K562 (cell line): ENCODE data around the gene SEMA6C. TPM values are rescaled to one million over a fixed set of nuclear protein-coding genes. Genes with fewer than 3 reads are reported as not detected.

Experiments used
- ATAC-seq: fragments of 200-7000 bp; cut with Tn5 transposase; 3 replicates; pipeline ENCODE4 v1.9.1; 2020; ENCODE audit warnings: moderate library complexity
- BruUV-seq: library from RNA; stranded (reverse); fragments of 400-500 nt; replicated peaks from 2 replicates; lab custom pipeline; 2021; lab: Mats Ljungman, UMichigan
- CTCF ChIA-PET: fragments of 300-600 bp; formaldehyde crosslinking; extraction: SDS; loops from one replicate; lab custom pipeline; 2021; ENCODE audit warnings: low intra/inter-chr PET ratio; lab: Yijun Ruan, JAX
- POLR2A ChIA-PET: fragments of 300-600, 350-650 bp; sonication (Branson Sonifier 250); formaldehyde crosslinking; extraction: SDS; loops from one replicate; lab custom pipeline; 2021; ENCODE audit warnings: antibody characterized with exemption, inconsistent platforms; lab: Yijun Ruan, JAX
- DNase-seq, 4 experiments: peaks; one replicate each; pipeline versions ENCODE4 v3.0.0 to v3.0.0-alpha.2; 2011 to 2018; ENCODE audit warnings: low spot score in 3 of 4, mixed read lengths in 3 of 4; ENCODE audit errors: extremely low read depth in 1 of 4
- FAIRE-seq: peaks from 2 replicates; lab custom pipeline; 2011; peaks lifted over from hg19 to GRCh38; lab: Jason Lieb, UNC
- H2AFZ ChIP-seq: 2 replicates; pipeline ENCODE4 v1.6.0; 2011; ENCODE audit warnings: low read depth, low read length, control low read depth, inconsistent platforms
- H3K27ac ChIP-seq: fragments of 200-600 bp; 3 replicates; pipeline ENCODE4 v1.8.0; 2011; ENCODE audit warnings: low read depth, mild to moderate bottlenecking, control low read depth, inconsistent platforms, low read length, moderate library complexity, mixed read lengths; ENCODE audit errors: extremely low read depth
- H3K27me3 ChIP-seq, 2 experiments: fragments of 300-600 bp in 1 of 2; 2 replicates in 1 of 2; 3 replicates in 1 of 2; pipeline versions ENCODE4 v1.6.0 to v1.8.0; 2011; ENCODE audit warnings: inconsistent platforms in 2 of 2, low read length in 2 of 2, mild to moderate bottlenecking in 1 of 2, mixed read lengths in 1 of 2, moderate library complexity in 1 of 2; ENCODE audit not compliant: control insufficient read depth in 2 of 2, insufficient read depth in 2 of 2
- H3K36me3 ChIP-seq: fragments of 300-600 bp; 3 replicates; pipeline ENCODE4 v1.8.0; 2011; ENCODE audit warnings: mild to moderate bottlenecking, low read length, inconsistent platforms; ENCODE audit not compliant: control insufficient read depth, insufficient read depth
- H3K4me1 ChIP-seq, 2 experiments: fragments of 200-600 bp in 1 of 2; replicated peaks in 1 of 2; 2 replicates in 1 of 2; 3 replicates in 1 of 2; pipeline versions ENCODE4 v1.5.1 to v1.8.0; 2011; ENCODE audit warnings: inconsistent platforms in 2 of 2, low read length in 2 of 2, mild to moderate bottlenecking in 1 of 2, mixed read lengths in 1 of 2, moderate library complexity in 1 of 2; ENCODE audit not compliant: control insufficient read depth in 2 of 2, insufficient read depth in 2 of 2
- H3K4me2 ChIP-seq: 2 replicates; pipeline ENCODE4 v1.6.1; 2011; ENCODE audit warnings: low read length, control low read depth, inconsistent platforms, mixed read lengths; ENCODE audit not compliant: insufficient read depth
- H3K4me3 ChIP-seq: fragments of 200-600 bp; sonication (generic), shearing (Covaris generic); 2 replicates; pipeline ENCODE4 v1.5.1; 2016; ENCODE audit warnings: control low read depth, inconsistent platforms
- H3K79me2 ChIP-seq: fragments of 200-600 bp; 3 replicates; pipeline ENCODE4 v1.8.0; 2011; ENCODE audit warnings: low read length, inconsistent platforms; ENCODE audit not compliant: control insufficient read depth, insufficient read depth
- H3K9ac ChIP-seq, 2 experiments: 2 replicates each; pipeline versions ENCODE4 v1.6.0 to v1.6.1; 2011; ENCODE audit warnings: low read depth in 2 of 2, low read length in 2 of 2, control low read depth in 1 of 2, inconsistent platforms in 1 of 2, mild to moderate bottlenecking in 1 of 2, mixed read lengths in 1 of 2; ENCODE audit not compliant: insufficient read depth in 1 of 2
- H3K9me1 ChIP-seq: one replicate; pipeline ENCODE4 v1.6.0; 2011; ENCODE audit warnings: inconsistent platforms, mild to moderate bottlenecking, low read length, moderate library complexity; ENCODE audit not compliant: control insufficient read depth, insufficient read depth
- H3K9me3 ChIP-seq: replicated peaks from 2 replicates; pipeline ENCODE4 v1.5.1; 2011; ENCODE audit warnings: low read depth, low read length, inconsistent platforms; ENCODE audit not compliant: control insufficient read depth, insufficient read depth
- H4K20me1 ChIP-seq: replicated peaks from 2 replicates; pipeline ENCODE4 v1.6.1; 2011; ENCODE audit warnings: low read length, inconsistent platforms, mixed read lengths; ENCODE audit not compliant: control insufficient read depth, insufficient read depth
- BCOR ChIP-seq: fragments of 450-650 bp; IDR thresholded peaks from 2 replicates; pipeline ENCODE4 v1.6.1; 2016
- KAT7 ChIP-seq: sonication (generic); formaldehyde crosslinking; IDR thresholded peaks from 2 replicates; pipeline ENCODE4 v1.8.0; 2022; ENCODE audit warnings: missing genetic modification reagents, mild to moderate bottlenecking, borderline replicate concordance
- KLF1 ChIP-seq: fragments of 450-650 bp; IDR thresholded peaks from 2 replicates; pipeline ENCODE4 v1.6.1; 2016; ENCODE audit warnings: missing genetic modification characterization, missing compliant biosample characterization
- MBD2 ChIP-seq: sonication (generic); IDR thresholded peaks from 2 replicates; pipeline ENCODE4 v1.6.1; 2016; ENCODE audit warnings: low read depth, borderline replicate concordance
- PKNOX1 ChIP-seq: fragments of 450-650 bp; IDR thresholded peaks from 2 replicates; pipeline ENCODE4 v1.6.1; 2016
- POLR2G ChIP-seq: fragments of 200-400 bp; formaldehyde crosslinking; IDR thresholded peaks from 2 replicates; pipeline ENCODE4 v1.6.1; 2017; ENCODE audit warnings: low read depth, mild to moderate bottlenecking, antibody characterized with exemption, low read length, moderate library complexity
- ZBTB33 ChIP-seq: sonication (generic); formaldehyde crosslinking; IDR thresholded peaks from 2 replicates; pipeline ENCODE4 v1.8.1; 2023; ENCODE audit warnings: mild to moderate bottlenecking, missing genetic modification reagents
- WGBS: fragments of 100-300 bp; shearing (Covaris generic); methylation state at CpG from one replicate; pipeline ENCODE4 v1.1.6; 2016; ENCODE audit warnings: low coverage, mixed read lengths; ENCODE audit not compliant: insufficient coverage; ENCODE audit errors: missing lambda C conversion rate; 5-methylcytosine and 5-hydroxymethylcytosine counted together
- in situ Hi-C: fragments of 300-500 bp; cut with MboI; formaldehyde crosslinking; loops from 4 replicates; pipeline ENCODE4 v1.15.0; 2018; ENCODE audit warnings: inconsistent platforms, mixed read lengths
- intact Hi-C: fragments of 100-400 bp; cut with micrococcal nuclease; formaldehyde crosslinking; loops from 2 replicates; pipeline ENCODE4 v1.14.2; 2022
- polyA plus RNA-seq, 8 experiments: library from polyadenylated mRNA; depleted of rRNA in 4 of 8; stranded (reverse) in 5 of 8; unstranded in 3 of 8; fragments of >200 nt; fragmentation: Nextera tagmentation in 2 of 8; fragmentation: Illumina TruSeq in 1 of 8; extraction: Ambion mirVana in 2 of 8; extraction: Trizol in 1 of 8; gene quantifications; 2 replicates each; pipeline versions ENCODE4 v1.2.1 to v1.2.3, GENCODE V29; 2011 to 2014; ENCODE audit warnings: inconsistent platforms in 1 of 8, missing spikeins in 1 of 8
- total RNA-seq, 7 experiments: library from RNA; depleted of rRNA in 6 of 7; stranded (reverse); fragments of >200 nt in 6 of 7; fragmentation: Illumina TruSeq in 2 of 7; extraction: Trizol in 2 of 7; gene quantifications; 2 replicates each; pipeline versions ENCODE4 v1.2.1 to v1.2.3, GENCODE V29; 2011 to 2021; ENCODE audit warnings: low replicate concordance in 1 of 7

The SEMA6C gene
- total and polyA plus RNA-seq, 9 of the 15 experiments (the other 6 are each of a cell fraction or from before 2014, with no cell fraction given): 0.03 to 4.6 (median 0.95) TPM

GRCh38 chr1:151130987-151131586 lies 15.3 kb downstream of the SEMA6C start:
- no peaks in the 10 kb centered on the region for H3K79me2 ChIP-seq
- ATAC-seq: no peak
- no peaks in the 10 kb centered on the region for H3K36me3 ChIP-seq
- H3K4me2 ChIP-seq: no peak overlapping the region
- no peaks in the 10 kb centered on the region for H3K27me3 ChIP-seq
- peaks cover 0 to 20% of the 10 kb centered on the region in 2 experiments; a peak in 3 of 5 replicates for H3K4me1 ChIP-seq
- no peaks in the 10 kb centered on the region for H4K20me1 ChIP-seq
- no peak overlapping the region for H2AFZ ChIP-seq
- peak in 3 of 4 experiments; percentile 5 to 13 (median 10) for DNase-seq
- no peak overlapping the region for H3K4me3 ChIP-seq
- BruUV-seq: no TSS peak
- no peaks in the 10 kb centered on the region for H3K9me1 ChIP-seq
- no peak overlapping the region for H3K27ac ChIP-seq
- WGBS: 87% methylated on average over 44 of the region's 45 CpGs
- H3K9ac ChIP-seq: no peak overlapping the region
- ChIA-PET POLR2A (interaction anchor here (0.7 to 1.7 kb wide), 5 partner anchors 11 to 61 kb away, joined by 3 to 6 read pairs (median 3); no protein-coding TSS in a partner anchor), CTCF (no interaction called here)
- TF ChIP-seq ZBTB33 (CRISPR knock-in tag) (peak; percentile 70), KAT7 (CRISPR knock-in tag) (no peak), POLR2G (0 out of 2 replicates have a peak, but pooled peaks have one; percentile 17), MBD2 (no peak), PKNOX1 (0 out of 2 replicates have a peak, but pooled peaks have one; percentile 20), KLF1 (tag) (no peak), BCOR (0 out of 2 replicates have a peak, but pooled peaks have one; percentile 12)
- no peaks in the 10 kb centered on the region for H3K9me3 ChIP-seq
- no peak for FAIRE-seq
- intact Hi-C loops: no loop called here
- in situ Hi-C loops: no loop called here
